ENCODE results near the gene SULT2B1.
"Not testable (repeated sequence)": the region's sequence is repeated elsewhere in the genome, so short reads cannot be mapped to it uniquely, and the experiment has no call there.

Gene SULT2B1

GRCh38 chr19:48530066-48530720 lies 21.8 kb upstream of the SULT2B1 start:
- no peak for DNase-seq

- no peak for DNase-seq
Observed at GRCh38 chr19:48530770-48531169, 21.2 kb upstream of the SULT2B1 start.

GRCh38 chr19:48533770-48534169 lies 18.2 kb upstream of the SULT2B1 start:
- no peak for DNase-seq

GRCh38 chr19:48537541-48537940 lies 14.4 kb upstream of the SULT2B1 start:
- no peak for DNase-seq

GRCh38 chr19:48538057-48538456 lies 13.9 kb upstream of the SULT2B1 start:
- not testable (repeated sequence) for DNase-seq

GRCh38 chr19:48539503-48540096 lies 12.4 kb upstream of the SULT2B1 start:
- DNase-seq = no peak

GRCh38 chr19:48540110-48540509 lies 11.9 kb upstream of the SULT2B1 start:
- DNase-seq = no peak

- no peak for DNase-seq
Observed at GRCh38 chr19:48541813-48542212, 10.2 kb upstream of the SULT2B1 start.

GRCh38 chr19:48543121-48543710 lies 8.8 kb upstream of the SULT2B1 start:
- DNase-seq = no peak

GRCh38 chr19:48544856-48545750 lies 6.9 kb upstream of the SULT2B1 start:
- no peak for DNase-seq

- no peak for DNase-seq
Observed at GRCh38 chr19:48547722-48548121, 4.2 kb upstream of the SULT2B1 start.

GRCh38 chr19:48548253-48548911 lies 3.6 kb upstream of the SULT2B1 start:
- no peak for DNase-seq

- no peak for DNase-seq
Observed at GRCh38 chr19:48549380-48549779, 2.6 kb upstream of the SULT2B1 start.

- DNase-seq = no peak
Observed at GRCh38 chr19:48552406-48553322, 692 bp downstream of the SULT2B1 start.

GRCh38 chr19:48553676-48554384 lies 1.9 kb downstream of the SULT2B1 start:
- no peak for DNase-seq

- no peak for DNase-seq
Observed at GRCh38 chr19:48554385-48555091, 2.6 kb downstream of the SULT2B1 start.

- DNase-seq = no peak
Observed at GRCh38 chr19:48556163-48556562, 4.2 kb downstream of the SULT2B1 start.

GRCh38 chr19:48556825-48557224 lies 4.9 kb downstream of the SULT2B1 start:
- DNase-seq = no peak

- DNase-seq = no peak
Observed at GRCh38 chr19:48558018-48558684, 6.2 kb downstream of the SULT2B1 start.

- DNase-seq = no peak
Observed at GRCh38 chr19:48560095-48560530, 8.1 kb downstream of the SULT2B1 start.
